Measurements from ENCODE around the gene SEPTIN1.

DNA sequence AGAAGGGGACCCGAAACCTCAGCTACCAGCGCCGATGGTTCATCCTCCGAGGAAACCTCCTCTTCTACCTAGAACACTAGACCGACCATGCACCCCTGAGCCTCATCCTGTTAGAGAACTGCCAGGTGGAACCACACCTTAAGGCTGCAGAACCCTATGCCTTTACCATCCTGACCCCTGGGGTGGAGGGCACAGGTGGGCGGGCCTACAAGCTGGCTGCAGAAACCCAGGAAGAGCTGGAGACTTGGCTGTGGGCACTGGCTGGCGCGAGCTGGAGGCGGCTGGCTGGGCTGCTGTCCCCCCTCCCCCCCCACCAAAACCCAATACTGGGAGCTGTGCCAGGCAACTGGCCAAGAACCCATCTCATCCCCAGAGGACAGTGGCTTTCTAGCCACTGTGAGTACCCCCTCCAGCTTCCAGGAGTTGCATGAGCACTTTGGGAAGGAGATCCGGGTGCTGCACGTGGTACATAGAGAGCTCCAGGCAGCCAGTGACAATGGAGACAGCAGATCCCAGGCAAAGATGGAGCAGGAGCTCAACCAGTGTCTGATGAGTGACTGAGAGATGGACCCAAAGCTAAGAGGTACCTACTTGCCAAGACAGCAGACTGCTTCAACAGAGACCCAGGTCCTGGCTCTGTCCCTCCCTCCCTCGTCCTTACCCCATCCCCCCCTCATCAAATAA is 25.8 kb downstream of the SEPTIN1 start:
- TF ChIP-seq, protein P1, sequence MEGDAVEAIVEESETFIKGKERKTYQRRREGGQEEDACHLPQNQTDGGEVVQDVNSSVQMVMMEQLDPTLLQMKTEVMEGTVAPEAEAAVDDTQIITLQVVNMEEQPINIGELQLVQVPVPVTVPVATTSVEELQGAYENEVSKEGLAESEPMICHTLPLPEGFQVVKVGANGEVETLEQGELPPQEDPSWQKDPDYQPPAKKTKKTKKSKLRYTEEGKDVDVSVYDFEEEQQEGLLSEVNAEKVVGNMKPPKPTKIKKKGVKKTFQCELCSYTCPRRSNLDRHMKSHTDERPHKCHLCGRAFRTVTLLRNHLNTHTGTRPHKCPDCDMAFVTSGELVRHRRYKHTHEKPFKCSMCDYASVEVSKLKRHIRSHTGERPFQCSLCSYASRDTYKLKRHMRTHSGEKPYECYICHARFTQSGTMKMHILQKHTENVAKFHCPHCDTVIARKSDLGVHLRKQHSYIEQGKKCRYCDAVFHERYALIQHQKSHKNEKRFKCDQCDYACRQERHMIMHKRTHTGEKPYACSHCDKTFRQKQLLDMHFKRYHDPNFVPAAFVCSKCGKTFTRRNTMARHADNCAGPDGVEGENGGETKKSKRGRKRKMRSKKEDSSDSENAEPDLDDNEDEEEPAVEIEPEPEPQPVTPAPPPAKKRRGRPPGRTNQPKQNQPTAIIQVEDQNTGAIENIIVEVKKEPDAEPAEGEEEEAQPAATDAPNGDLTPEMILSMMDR (IDR thresholded peaks at IDR 0.05; ENCODE audit: low read length), result no peak
- no peak for TF ChIP-seq EZH2 (IDR thresholded peaks at IDR 0.05; ENCODE audit: borderline replicate concordance, low read length)

All from OCI-LY1 (cell line).